ENCODE data around the gene SLC31A1.

- no peak for TF ChIP-seq CTCF (IDR thresholded peaks at IDR 0.05)
- no peak for TF ChIP-seq EZH2 (IDR thresholded peaks at IDR 0.05)
- no peak for TF ChIP-seq EZH2phosphoT487 (IDR thresholded peaks at IDR 0.05)
Measured at GRCh38 chr9:113220467-113221002, 809 bp upstream of the SLC31A1 start.

All from neural progenitor cell (in vitro differentiated cells).